NCI-H460 (cell line): ENCODE measurements around the gene C1orf210. TPM values are rescaled to one million over a fixed set of nuclear protein-coding genes. Genes with fewer than 3 reads are reported as not detected.

Experiments
- DNase-seq: peaks from one replicate; pipeline ENCODE4 v3.0.0-alpha.2; 2016; ENCODE audit warnings: low read depth; ENCODE audit errors: extremely low read depth
- total RNA-seq: library from RNA; depleted of rRNA; stranded (reverse); fragments of >200 nt; shearing (Covaris generic); gene quantifications from 2 replicates; pipeline ENCODE4 v1.2.3, GENCODE V29; 2014

C1orf210 gene
- total RNA-seq, 1 experiment from 2014 or later: 0.12 TPM

DNA sequence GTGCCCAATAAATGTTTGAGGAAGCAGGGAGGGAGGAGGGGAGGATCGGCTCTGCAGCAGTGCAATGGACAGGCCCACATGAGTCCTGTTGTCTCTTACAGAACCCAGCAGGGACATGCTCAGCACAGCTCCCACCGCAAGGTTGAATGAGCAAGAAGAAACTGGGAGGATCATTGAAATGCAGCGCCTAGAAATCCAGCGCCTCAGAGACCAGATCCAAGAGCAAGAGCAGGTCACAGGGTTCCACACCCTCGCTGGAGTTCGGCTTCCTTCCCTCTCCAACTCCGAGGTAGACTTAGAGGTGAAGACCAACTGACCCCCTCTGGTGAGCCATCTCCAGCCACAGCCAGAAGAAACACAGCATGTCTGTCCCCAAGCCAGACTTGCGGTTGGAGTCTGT lies 31.5 kb downstream of the C1orf210 start:
- no peak for DNase-seq

GRCh38 chr1:43253173-43253572 lies 32.2 kb downstream of the C1orf210 start:
- no peak for DNase-seq

DNA sequence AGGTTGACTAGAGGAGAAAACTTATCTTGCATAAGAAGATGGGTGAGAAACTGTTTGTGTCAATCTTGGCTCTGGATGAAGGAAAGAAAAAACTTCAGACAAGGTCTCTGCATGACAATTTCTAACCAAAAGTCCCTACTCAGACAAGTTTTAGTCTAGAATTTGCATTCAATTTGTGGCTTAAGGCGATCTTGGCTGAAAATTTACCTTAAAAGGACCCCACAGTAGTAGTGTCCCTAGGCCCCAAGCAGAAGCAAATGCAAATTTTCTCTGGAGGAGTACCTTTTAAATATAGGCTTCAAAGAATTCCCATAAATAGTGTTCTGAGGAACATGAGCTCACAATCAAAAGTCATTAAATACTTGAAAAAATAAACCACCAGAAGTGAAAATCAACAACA lies 33.2 kb downstream of the C1orf210 start:
- DNase-seq: no peak

GRCh38 chr1:43251024-43251423 lies 34.4 kb downstream of the C1orf210 start:
- no peak for DNase-seq

- DNase-seq: no peak
Observed at GRCh38 chr1:43250351-43250761, 35.0 kb downstream of the C1orf210 start.

DNA sequence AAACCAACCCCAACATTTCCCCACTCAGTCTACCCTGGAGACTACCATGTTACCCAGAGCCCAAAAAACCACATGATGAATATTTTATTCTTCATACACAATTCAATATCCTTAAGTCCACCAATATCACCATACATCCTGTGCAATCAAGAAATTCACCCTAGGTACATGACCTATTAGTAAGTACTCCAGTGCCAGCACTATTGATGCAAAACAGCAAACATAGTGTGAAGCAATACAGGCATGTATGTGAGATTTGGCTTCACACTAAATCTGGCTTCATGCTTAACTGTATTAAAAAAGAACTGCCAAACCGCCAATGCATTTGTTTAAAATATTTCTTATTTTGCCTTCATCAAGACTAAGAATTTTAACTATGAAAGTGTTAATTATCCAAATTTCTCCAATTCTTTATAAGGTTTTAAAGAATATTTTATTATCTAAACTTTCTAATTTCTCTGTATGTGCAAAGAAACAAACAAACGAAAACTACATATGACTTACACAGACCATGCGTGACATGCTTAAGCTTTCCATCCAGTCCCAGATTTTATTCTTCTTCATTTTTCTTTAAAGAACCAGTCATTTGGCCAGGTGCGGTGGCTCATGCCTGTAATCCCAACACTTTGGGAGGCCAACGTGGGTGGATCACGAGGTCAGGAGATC lies 38.0 kb downstream of the C1orf210 start:
- no peak for DNase-seq

GRCh38 chr1:43246466-43247213 lies 38.7 kb downstream of the C1orf210 start:
- DNase-seq: no peak

DNA sequence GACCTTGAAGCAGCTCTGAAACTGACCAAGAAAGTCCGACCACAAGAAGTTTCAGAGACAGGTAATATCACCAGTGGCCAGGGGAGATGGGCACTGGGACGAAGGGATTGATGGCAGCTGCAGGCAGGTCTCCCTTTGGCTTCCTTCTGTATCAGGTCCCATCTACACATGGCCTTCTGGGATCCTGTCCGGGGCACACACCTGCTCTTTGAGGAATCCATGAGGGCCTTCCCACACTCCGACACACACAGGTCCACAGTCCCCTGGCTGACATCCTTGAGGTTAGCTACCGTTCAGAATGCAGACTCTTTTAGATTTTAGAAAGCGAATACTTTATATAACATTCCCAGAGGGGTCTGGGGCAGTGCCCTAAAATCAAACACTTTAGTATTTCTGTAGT lies 42.1 kb downstream of the C1orf210 start:
- DNase-seq: no peak

GRCh38 chr1:43241413-43241836 lies 44.0 kb downstream of the C1orf210 start:
- no peak for DNase-seq

- DNase-seq: no peak
Observed at GRCh38 chr1:43239484-43239883, 45.9 kb downstream of the C1orf210 start.

GRCh38 chr1:43238991-43239469 lies 46.4 kb downstream of the C1orf210 start:
- DNase-seq: no peak

GRCh38 chr1:43238085-43238484 lies 47.3 kb downstream of the C1orf210 start:
- peak; percentile 40 for DNase-seq

GRCh38 chr1:43237121-43237520 lies 48.3 kb downstream of the C1orf210 start:
- DNase-seq: no peak

GRCh38 chr1:43235451-43236121 lies 49.8 kb downstream of the C1orf210 start:
- DNase-seq: no peak

GRCh38 chr1:43235040-43235439 lies 50.3 kb downstream of the C1orf210 start:
- no peak for DNase-seq

- DNase-seq: no peak
Observed at GRCh38 chr1:43234267-43234666, 51.1 kb downstream of the C1orf210 start.

DNA sequence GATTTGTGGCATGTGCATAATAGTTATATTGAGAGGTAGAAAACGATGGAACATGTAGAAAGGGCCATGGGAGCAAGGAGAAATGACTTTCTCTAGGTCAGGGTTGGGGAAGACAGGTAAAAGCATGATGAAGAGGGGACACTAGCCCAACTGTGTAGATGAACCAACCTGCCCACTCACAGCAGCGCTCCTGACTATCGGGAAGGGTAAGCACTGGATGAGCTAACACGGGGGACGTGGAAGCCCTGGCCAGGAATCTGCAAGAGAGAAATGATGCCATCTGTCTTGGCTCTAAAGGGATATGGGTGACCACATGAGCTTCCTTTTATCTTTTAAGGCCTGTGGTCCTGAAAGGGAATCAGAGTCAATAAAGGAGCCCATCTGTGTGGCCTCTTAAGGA lies 51.8 kb downstream of the C1orf210 start:
- DNase-seq: no peak

DNA sequence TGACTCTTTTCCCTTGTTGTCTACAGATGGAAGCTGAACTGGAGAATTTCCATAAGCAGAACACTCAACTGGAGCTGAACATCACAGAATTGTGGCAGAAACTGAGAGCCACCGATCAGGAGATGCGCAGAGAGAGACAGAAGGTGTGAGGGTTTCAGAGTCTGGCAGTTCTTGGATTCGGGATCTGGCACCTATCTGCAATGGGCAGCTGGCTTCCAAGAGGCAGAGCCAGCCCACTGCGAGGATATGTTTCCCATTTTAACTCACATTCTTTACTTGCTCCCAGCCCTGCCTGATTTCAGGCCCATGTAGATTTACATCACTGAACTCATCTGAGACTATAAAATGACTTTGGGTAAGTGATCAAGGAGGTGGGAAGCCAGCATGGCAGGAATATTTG lies 52.9 kb downstream of the C1orf210 start:
- no peak for DNase-seq

GRCh38 chr1:43232074-43232473 lies 53.3 kb downstream of the C1orf210 start:
- DNase-seq: no peak
